GM12801 (cell line): ENCODE results near the gene HPSE2.

ENCODE experiments used
- TF ChIP-seq, protein P1 (sequence below): IDR thresholded peaks from one replicate; pipeline ENCODE4 v1.5.1; 2011; ENCODE audit warnings: control low read depth; ENCODE audit not compliant: insufficient read length; ENCODE audit errors: extremely low read depth

HPSE2 gene

GRCh38 chr10:98596404-98596803, 639.2 kb downstream of the HPSE2 start:
- TF ChIP-seq, protein P1, sequence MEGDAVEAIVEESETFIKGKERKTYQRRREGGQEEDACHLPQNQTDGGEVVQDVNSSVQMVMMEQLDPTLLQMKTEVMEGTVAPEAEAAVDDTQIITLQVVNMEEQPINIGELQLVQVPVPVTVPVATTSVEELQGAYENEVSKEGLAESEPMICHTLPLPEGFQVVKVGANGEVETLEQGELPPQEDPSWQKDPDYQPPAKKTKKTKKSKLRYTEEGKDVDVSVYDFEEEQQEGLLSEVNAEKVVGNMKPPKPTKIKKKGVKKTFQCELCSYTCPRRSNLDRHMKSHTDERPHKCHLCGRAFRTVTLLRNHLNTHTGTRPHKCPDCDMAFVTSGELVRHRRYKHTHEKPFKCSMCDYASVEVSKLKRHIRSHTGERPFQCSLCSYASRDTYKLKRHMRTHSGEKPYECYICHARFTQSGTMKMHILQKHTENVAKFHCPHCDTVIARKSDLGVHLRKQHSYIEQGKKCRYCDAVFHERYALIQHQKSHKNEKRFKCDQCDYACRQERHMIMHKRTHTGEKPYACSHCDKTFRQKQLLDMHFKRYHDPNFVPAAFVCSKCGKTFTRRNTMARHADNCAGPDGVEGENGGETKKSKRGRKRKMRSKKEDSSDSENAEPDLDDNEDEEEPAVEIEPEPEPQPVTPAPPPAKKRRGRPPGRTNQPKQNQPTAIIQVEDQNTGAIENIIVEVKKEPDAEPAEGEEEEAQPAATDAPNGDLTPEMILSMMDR: no peak

GRCh38 chr10:98589691-98590090, 646.0 kb downstream of the HPSE2 start:
- TF ChIP-seq, protein P1: no peak

GRCh38 chr10:98589007-98589406, 646.6 kb downstream of the HPSE2 start:
- TF ChIP-seq, protein P1: no peak

- TF ChIP-seq, protein P1: no peak
These were observed 648.4 kb downstream of the HPSE2 start for GRCh38 chr10:98587156-98587837.

DNA sequence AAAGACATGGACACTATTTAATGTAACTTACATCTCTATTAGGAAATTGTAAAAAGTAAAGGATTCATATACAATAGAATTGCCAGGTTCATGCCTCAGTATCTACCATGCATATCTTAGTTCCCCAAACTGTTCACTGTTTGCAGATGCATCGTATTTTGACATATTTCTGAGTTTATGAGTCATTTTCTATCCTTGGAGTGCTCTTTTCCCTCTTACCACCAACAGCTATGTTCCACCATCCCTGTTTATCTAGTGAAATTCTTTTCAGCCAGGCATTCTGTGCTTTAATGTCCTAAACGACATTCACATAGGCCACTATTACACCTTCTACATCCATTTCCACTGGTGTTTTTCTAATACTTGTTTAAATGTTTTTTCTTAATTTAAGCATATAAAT, 649.6 kb downstream of the HPSE2 start:
- TF ChIP-seq, protein P1: no peak

GRCh38 chr10:98582363-98582762, 653.3 kb downstream of the HPSE2 start:
- TF ChIP-seq, protein P1: no peak

GRCh38 chr10:98577578-98577977, 658.1 kb downstream of the HPSE2 start:
- TF ChIP-seq, protein P1: no peak
